GM12878 (cell line): Measurements from ENCODE around the gene NOS3.

ENCODE experiments used
- CTCF ChIP-seq, 3 experiments: IDR thresholded peaks in 2 of 3; conservative IDR thresholded peaks in 1 of 3; 2 replicates each; pipeline ENCODE4 v1.5.1; 2011; ENCODE audit warnings: low read depth in 3 of 3, low read length in 3 of 3, mild to moderate bottlenecking in 3 of 3, control low read depth in 2 of 3, moderate library complexity in 2 of 3, inconsistent platforms in 1 of 3, mixed read lengths in 1 of 3; ENCODE audit not compliant: control insufficient read depth in 2 of 3, insufficient read depth in 1 of 3; ENCODE audit errors: extremely low read depth in 1 of 3
- EZH2 ChIP-seq: IDR thresholded peaks from 2 replicates; pipeline ENCODE4 v1.6.1; 2012; ENCODE audit warnings: low read depth, mild to moderate bottlenecking, control low read depth, inconsistent platforms, low read length, borderline replicate concordance; ENCODE audit not compliant: control insufficient read depth
- HDAC6 ChIP-seq: fragments of 200-600 bp; sonication (generic); IDR thresholded peaks from one replicate; pipeline ENCODE4 v1.8.0; 2017; ENCODE audit warnings: antibody characterized with exemption; ENCODE audit not compliant: unreplicated experiment
- JUND ChIP-seq: IDR thresholded peaks from 2 replicates; pipeline ENCODE4 v1.6.1; 2012; ENCODE audit warnings: low read depth, mild to moderate bottlenecking, low read length, improper control_type of control experiment, moderate library complexity
- NRF1 ChIP-seq: conservative IDR thresholded peaks from 2 replicates; pipeline ENCODE4 v1.6.1; 2011; ENCODE audit warnings: mild to moderate bottlenecking, low read depth, low read length, improper control_type of control experiment
- RELA ChIP-seq: fragments of 450-650 bp; IDR thresholded peaks from 2 replicates; pipeline ENCODE4 v1.8.0; 2014; ENCODE audit warnings: borderline replicate concordance; ENCODE audit not compliant: partially characterized antibody
- RFX5 ChIP-seq: IDR thresholded peaks from 2 replicates; pipeline ENCODE4 v1.6.1; 2011; ENCODE audit warnings: low read depth, low read length, improper control_type of control experiment
- USF1 ChIP-seq: IDR thresholded peaks from 2 replicates; pipeline ENCODE4 v1.6.1; 2011; ENCODE audit warnings: borderline replicate concordance, low read depth, mild to moderate bottlenecking, moderate library complexity, mixed read lengths, low read length; ENCODE audit not compliant: insufficient read depth; ENCODE audit errors: extremely low read length
- ZNF24 ChIP-seq: fragments of 450-650 bp; IDR thresholded peaks from 2 replicates; pipeline ENCODE4 v1.6.1; 2017; ENCODE audit warnings: antibody characterized with exemption, mild to moderate bottlenecking

- TF ChIP-seq CTCF (IDR thresholded peaks at IDR 0.05 in 2 of 3, conservative IDR thresholded peaks at IDR 0.05 in 1 of 3; ENCODE audit: control insufficient read depth in 2 of 3, extremely low read depth in 1 of 3, insufficient read depth in 1 of 3, low read depth in 3 of 3, low read length in 3 of 3) (no peak), EZH2 (no peak), RELA (no peak), RFX5 (no peak), HDAC6 (no peak), ZNF24 (no peak), NRF1 (no peak), USF1 (no peak), JUND (no peak)
Measured at GRCh38 chr7:150979713-150980390, 11.0 kb upstream of the NOS3 start.
